LNCaP clone FGC (cell line): Measurements from ENCODE around the gene CNOT10.
"Not testable (repeated sequence)": the region's sequence is repeated elsewhere in the genome, so short reads cannot be mapped to it uniquely, and the experiment has no call there.

Source experiments
- DNase-seq: peaks from one replicate; pipeline ENCODE4 v3.0.0-alpha.2; 2011; ENCODE audit warnings: low read depth
- H3K4me3 ChIP-seq: 2 replicates; pipeline ENCODE4 v1.5.1; 2011; ENCODE audit warnings: mild to moderate bottlenecking, low read depth, low read length, control low read depth
- CTCF ChIP-seq: IDR thresholded peaks from 2 replicates; pipeline ENCODE4 v1.5.1; 2012; ENCODE audit warnings: mild to moderate bottlenecking; ENCODE audit not compliant: control insufficient read depth, insufficient read depth; ENCODE audit errors: extremely low read depth

Gene CNOT10

GRCh38 chr3:32684800-32685542 is at the start of gene CNOT10:
Gene CNOT10, plus strand, starts transcription at chr3:32685188. Its CDS starts 273 bp downstream, at chr3:32685461.
- DNase-seq: peak; percentile 67
- H3K4me3 ChIP-seq: peak within 1 kb of the TSS; percentile 65
- TF ChIP-seq CTCF: peak; percentile 30

- DNase-seq: no peak
- no peak overlapping the region for H3K4me3 ChIP-seq
- TF ChIP-seq CTCF: no peak
These were observed 44.0 kb upstream of the CNOT10 start for GRCh38 chr3:32640939-32641338.

- no peak for DNase-seq
- H3K4me3 ChIP-seq: no peak overlapping the region
- TF ChIP-seq CTCF: no peak
These were observed 43.6 kb upstream of the CNOT10 start for GRCh38 chr3:32641356-32641755.

- no peak for TF ChIP-seq CTCF
- DNase-seq: no peak
- no peak overlapping the region for H3K4me3 ChIP-seq
These were observed 41.6 kb upstream of the CNOT10 start for GRCh38 chr3:32643354-32643753.

GRCh38 chr3:32643816-32644215 is 41.2 kb upstream of the CNOT10 start:
- H3K4me3 ChIP-seq: no peak overlapping the region
- no peak for TF ChIP-seq CTCF
- no peak for DNase-seq

- DNase-seq: no peak
- H3K4me3 ChIP-seq: no peak overlapping the region
- no peak for TF ChIP-seq CTCF
These were observed 40.6 kb upstream of the CNOT10 start for GRCh38 chr3:32644380-32644779.

- no peak for TF ChIP-seq CTCF
- no peak for DNase-seq
- no peak overlapping the region for H3K4me3 ChIP-seq
These were observed 38.2 kb upstream of the CNOT10 start for GRCh38 chr3:32646761-32647160.

GRCh38 chr3:32652337-32653100 is 32.5 kb upstream of the CNOT10 start:
- DNase-seq, H3K4me3 ChIP-seq: not testable (repeated sequence)
